MM.1S (cell line): ENCODE results near the gene PLCB4.

ENCODE experiments used
- EZH2 ChIP-seq: fragments of 300-600 bp; sonication (generic); optimal IDR thresholded peaks from 2 replicates; pipeline ENCODE3; 2017; ENCODE audit warnings: low read depth, mild to moderate bottlenecking, antibody characterized with exemption, low read length, mixed read lengths
- TF ChIP-seq, protein P1 (sequence below): fragments of 300-600 bp; sonication (generic); IDR thresholded peaks from 2 replicates; pipeline ENCODE4 v1.5.1; 2016; ENCODE audit warnings: antibody characterized with exemption, low read length, mixed read lengths

DNA sequence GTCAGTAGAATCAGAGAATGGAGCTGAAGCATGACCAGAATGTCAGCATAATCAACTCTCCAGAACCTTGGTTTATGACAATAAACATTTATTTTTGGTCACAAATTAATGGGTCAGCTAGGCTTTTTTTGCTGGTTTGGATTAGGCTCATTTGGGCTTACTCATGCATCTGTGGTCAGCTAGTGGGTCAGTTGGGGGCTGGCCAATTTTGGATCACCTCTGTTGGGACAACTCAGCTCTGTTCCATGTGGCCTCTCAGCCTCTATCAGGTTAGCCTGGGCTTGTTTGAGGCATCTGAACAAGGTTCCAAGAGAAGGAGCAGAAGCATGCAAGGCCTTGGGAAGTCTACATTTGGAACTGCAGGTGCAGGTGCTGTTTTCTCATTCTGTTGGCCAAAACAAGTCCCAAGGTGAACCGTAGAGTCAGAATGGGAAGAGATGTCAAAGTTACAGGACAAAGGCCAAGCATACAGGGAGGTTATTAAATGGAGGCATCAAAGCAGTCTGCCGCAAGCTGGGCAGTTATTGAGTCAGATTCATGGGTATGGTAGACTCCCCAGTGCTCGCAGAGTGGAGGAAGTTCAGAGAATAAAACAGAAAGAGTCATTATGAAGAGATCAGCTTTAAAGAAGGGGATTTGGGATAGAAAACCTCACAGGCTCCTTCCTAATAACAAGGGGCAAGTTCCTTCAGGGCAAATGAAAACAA, 173.0 kb downstream of the PLCB4 start:
- TF ChIP-seq, protein P1, sequence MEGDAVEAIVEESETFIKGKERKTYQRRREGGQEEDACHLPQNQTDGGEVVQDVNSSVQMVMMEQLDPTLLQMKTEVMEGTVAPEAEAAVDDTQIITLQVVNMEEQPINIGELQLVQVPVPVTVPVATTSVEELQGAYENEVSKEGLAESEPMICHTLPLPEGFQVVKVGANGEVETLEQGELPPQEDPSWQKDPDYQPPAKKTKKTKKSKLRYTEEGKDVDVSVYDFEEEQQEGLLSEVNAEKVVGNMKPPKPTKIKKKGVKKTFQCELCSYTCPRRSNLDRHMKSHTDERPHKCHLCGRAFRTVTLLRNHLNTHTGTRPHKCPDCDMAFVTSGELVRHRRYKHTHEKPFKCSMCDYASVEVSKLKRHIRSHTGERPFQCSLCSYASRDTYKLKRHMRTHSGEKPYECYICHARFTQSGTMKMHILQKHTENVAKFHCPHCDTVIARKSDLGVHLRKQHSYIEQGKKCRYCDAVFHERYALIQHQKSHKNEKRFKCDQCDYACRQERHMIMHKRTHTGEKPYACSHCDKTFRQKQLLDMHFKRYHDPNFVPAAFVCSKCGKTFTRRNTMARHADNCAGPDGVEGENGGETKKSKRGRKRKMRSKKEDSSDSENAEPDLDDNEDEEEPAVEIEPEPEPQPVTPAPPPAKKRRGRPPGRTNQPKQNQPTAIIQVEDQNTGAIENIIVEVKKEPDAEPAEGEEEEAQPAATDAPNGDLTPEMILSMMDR: no peak
- TF ChIP-seq EZH2: no peak
